Measurements from ENCODE around the gene XAGE5. TPM values are rescaled to one million over a fixed set of nuclear protein-coding genes. Genes with fewer than 3 reads are reported as not detected.

The XAGE5 gene
- total RNA-seq, 1 donor from 2014 or later = not detected

GRCh38 chrX:52865343-52865998 is 54.4 kb downstream of the XAGE5 start:
- no peak for TF ChIP-seq CTCF (IDR thresholded peaks at IDR 0.05; ENCODE audit: partially characterized antibody, unreplicated experiment)
- no peak overlapping the region for H3K4me3 Mint-ChIP-seq (ENCODE audit: unreplicated experiment)
- no peaks in the 10 kb centered on the region for H3K36me3 Mint-ChIP-seq (ENCODE audit: unreplicated experiment)

More at GRCh38 chrX:52865343-52865998, 54.4 kb downstream of the XAGE5 start:
- no peak overlapping the region for H3K27ac Mint-ChIP-seq (ENCODE audit: unreplicated experiment)
- no peak for DNase-seq
- no peaks in the 10 kb centered on the region for H3K9me3 Mint-ChIP-seq (ENCODE audit: unreplicated experiment)
- no peaks in the 10 kb centered on the region for H3K4me1 Mint-ChIP-seq (ENCODE audit: low read depth, unreplicated experiment)
- peaks cover 5% of the 10 kb centered on the region for H3K27me3 Mint-ChIP-seq (ENCODE audit: unreplicated experiment)

Other genes starting within 250 kb of the XAGE5 start
- not detected for gene SSX7, start 156.4 kb upstream of the XAGE5 start, total RNA-seq (ENCODE audit: unreplicated experiment)
- not detected for gene SSX2, start 104.1 kb upstream of the XAGE5 start, total RNA-seq (ENCODE audit: unreplicated experiment)
- not detected for gene SSX2B, start 60.0 kb upstream of the XAGE5 start, total RNA-seq (ENCODE audit: unreplicated experiment)
- not detected for gene SPANXN5, start 13.9 kb upstream of the XAGE5 start, total RNA-seq (ENCODE audit: unreplicated experiment)
- gene XAGE3, start 56.8 kb downstream of the XAGE5 start, total RNA-seq (ENCODE audit: unreplicated experiment) = not detected
- gene FAM156B, start 86.0 kb downstream of the XAGE5 start, total RNA-seq (ENCODE audit: unreplicated experiment) = 11.8 TPM
- 22.1 TPM for gene FAM156A, start 147.2 kb downstream of the XAGE5 start, total RNA-seq (ENCODE audit: unreplicated experiment)
- 85.3 TPM for gene GPR173, start 237.5 kb downstream of the XAGE5 start, total RNA-seq (ENCODE audit: unreplicated experiment)

Measured in glutamatergic neuron (in vitro differentiated cells).